ENCODE measurements around the gene PILRA. TPM values are rescaled to one million over a fixed set of nuclear protein-coding genes. Genes with fewer than 3 reads are reported as not detected.
"Not testable (repeated sequence)": the region's sequence is repeated elsewhere in the genome, so short reads cannot be mapped to it uniquely, and the experiment has no call there.

The PILRA gene
- total RNA-seq, 1 donor from 2014 or later = 4.2 TPM

DNA sequence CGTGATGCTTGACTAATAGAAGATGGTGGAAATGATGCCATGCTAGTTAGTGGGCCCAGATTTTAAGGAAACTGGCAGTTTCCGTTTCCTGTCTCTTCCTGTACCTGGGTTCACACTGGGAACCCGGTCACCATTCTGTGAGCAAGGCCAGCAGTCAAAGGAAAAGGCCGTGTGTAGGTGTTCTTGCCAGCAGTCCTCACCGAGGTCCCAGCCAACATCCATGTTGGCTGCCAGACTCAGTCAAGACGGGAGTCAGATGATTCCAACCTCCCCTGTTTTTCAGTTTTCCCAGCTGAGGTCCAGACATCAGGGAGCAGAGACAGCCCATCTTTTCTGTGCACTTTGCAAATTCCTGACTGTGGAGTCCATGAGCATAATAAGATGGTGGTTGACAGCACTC lies 30.5 kb upstream of the PILRA start:
- Mint-ChIP-seq H3K27me3 (ENCODE audit: unreplicated experiment) (peaks cover 3% of the 10 kb centered on the region), H3K36me3 (ENCODE audit: low read depth, unreplicated experiment) (peaks cover 16% of the 10 kb centered on the region), H3K4me3 (ENCODE audit: unreplicated experiment) (peak overlapping the region; percentile 56), H3K4me1 (ENCODE audit: unreplicated experiment) (no peaks in the 10 kb centered on the region), H3K9me3 (ENCODE audit: unreplicated experiment) (no peaks in the 10 kb centered on the region), H3K27ac (ENCODE audit: unreplicated experiment) (no peak overlapping the region)
- TF ChIP-seq, protein P1, sequence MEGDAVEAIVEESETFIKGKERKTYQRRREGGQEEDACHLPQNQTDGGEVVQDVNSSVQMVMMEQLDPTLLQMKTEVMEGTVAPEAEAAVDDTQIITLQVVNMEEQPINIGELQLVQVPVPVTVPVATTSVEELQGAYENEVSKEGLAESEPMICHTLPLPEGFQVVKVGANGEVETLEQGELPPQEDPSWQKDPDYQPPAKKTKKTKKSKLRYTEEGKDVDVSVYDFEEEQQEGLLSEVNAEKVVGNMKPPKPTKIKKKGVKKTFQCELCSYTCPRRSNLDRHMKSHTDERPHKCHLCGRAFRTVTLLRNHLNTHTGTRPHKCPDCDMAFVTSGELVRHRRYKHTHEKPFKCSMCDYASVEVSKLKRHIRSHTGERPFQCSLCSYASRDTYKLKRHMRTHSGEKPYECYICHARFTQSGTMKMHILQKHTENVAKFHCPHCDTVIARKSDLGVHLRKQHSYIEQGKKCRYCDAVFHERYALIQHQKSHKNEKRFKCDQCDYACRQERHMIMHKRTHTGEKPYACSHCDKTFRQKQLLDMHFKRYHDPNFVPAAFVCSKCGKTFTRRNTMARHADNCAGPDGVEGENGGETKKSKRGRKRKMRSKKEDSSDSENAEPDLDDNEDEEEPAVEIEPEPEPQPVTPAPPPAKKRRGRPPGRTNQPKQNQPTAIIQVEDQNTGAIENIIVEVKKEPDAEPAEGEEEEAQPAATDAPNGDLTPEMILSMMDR (IDR thresholded peaks at IDR 0.05; ENCODE audit: unreplicated experiment) = no peak
- DNase-seq (ENCODE audit: low spot score) = no peak

DNA sequence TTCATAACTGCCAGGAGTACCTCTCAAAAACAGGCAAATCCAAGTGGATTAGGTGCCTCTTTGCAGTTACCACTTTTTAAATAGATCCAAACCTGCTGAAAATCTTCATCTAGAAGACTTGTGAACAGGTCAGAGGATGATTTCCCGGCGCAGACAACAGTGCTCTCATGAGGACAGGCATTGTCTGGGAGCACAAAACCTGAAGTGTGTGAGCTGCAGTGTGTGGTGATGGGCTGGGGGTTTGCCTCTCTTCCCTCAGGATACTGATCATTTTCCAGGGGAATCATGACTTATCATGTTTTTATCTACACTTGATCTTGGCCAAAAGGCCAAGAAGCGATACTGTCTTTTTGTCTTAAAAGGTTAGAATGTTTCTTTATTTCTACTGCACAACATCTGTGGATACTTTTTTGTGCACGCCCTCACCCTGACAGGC lies 29.1 kb upstream of the PILRA start:
- not testable (repeated sequence) for DNase-seq (ENCODE audit: low spot score); H3K9me3 Mint-ChIP-seq (ENCODE audit: unreplicated experiment); H3K27me3 Mint-ChIP-seq (ENCODE audit: unreplicated experiment); H3K4me3 Mint-ChIP-seq (ENCODE audit: unreplicated experiment); H3K4me1 Mint-ChIP-seq (ENCODE audit: unreplicated experiment); H3K27ac Mint-ChIP-seq (ENCODE audit: unreplicated experiment)
- peaks cover 22% of the 10 kb centered on the region for H3K36me3 Mint-ChIP-seq (ENCODE audit: low read depth, unreplicated experiment)

DNA sequence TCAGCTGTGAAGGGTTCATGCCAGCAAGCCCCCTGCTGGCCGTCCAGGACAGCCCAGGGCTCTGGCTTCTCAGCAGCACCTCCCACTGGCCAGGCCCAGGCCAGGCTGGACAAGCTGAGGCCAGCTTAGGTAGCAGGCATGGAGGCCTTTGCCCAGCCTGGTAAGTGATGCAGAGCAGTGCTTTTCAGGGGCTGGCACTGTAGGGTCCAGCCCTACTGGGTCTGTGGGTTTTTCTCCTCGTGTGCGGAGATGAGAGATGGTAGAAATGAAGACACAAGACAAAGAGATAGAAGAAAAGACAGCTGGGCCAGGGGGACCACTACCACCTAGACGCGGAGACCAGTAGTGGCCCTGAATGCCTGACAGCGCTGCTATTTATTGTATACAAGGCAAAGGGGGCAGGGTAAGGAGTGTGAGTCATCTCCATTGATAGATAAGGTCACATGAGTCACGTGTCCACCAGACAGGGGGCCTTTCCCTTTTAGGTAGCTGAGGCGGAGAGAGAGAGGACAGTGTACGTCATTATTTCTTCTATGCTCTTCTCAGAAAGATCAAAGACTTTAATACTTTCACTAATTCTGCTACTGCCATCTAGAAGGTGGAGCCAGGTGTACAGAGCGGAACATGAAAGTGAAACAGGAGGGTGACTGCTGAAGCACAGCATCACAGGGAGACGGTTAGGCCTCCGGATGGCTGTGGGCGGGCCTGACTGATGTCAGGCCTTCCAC lies 28.6 kb upstream of the PILRA start:
- TF ChIP-seq, protein P1 (IDR thresholded peaks at IDR 0.05; ENCODE audit: unreplicated experiment) = peak; percentile 50
- H3K4me3 Mint-ChIP-seq (ENCODE audit: unreplicated experiment); H3K9me3 Mint-ChIP-seq (ENCODE audit: unreplicated experiment); H3K27ac Mint-ChIP-seq (ENCODE audit: unreplicated experiment); H3K4me1 Mint-ChIP-seq (ENCODE audit: unreplicated experiment); H3K27me3 Mint-ChIP-seq (ENCODE audit: unreplicated experiment): not testable (repeated sequence)
- peak; percentile 60 for DNase-seq (ENCODE audit: low spot score)
- peaks cover 26% of the 10 kb centered on the region for H3K36me3 Mint-ChIP-seq (ENCODE audit: low read depth, unreplicated experiment)

DNA sequence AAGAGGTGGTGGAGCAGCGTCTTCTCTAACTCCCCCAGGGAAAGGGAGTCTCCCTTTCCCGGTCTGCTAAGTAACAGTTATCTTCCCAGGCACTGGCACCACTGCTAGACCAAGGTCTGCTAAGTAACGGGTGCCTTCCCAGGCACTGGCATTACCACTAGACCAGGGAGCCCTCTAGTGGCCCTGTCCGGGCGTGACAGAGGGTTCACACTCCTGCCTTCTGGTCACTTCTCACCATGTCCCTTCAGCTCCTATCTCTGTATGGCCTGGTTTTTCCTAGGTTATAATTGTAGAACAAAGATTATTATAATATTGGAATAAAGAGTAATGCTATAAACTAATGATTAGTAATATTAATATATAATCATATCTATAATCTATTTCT lies 28.0 kb upstream of the PILRA start:
- H3K36me3 Mint-ChIP-seq (ENCODE audit: low read depth, unreplicated experiment) = peaks cover 26% of the 10 kb centered on the region
- TF ChIP-seq, protein P1 (IDR thresholded peaks at IDR 0.05; ENCODE audit: unreplicated experiment) = peak; percentile 28
- not testable (repeated sequence) for H3K27ac Mint-ChIP-seq (ENCODE audit: unreplicated experiment); H3K4me3 Mint-ChIP-seq (ENCODE audit: unreplicated experiment); H3K9me3 Mint-ChIP-seq (ENCODE audit: unreplicated experiment); H3K4me1 Mint-ChIP-seq (ENCODE audit: unreplicated experiment); H3K27me3 Mint-ChIP-seq (ENCODE audit: unreplicated experiment)
- DNase-seq (ENCODE audit: low spot score) = peak; percentile 83

DNA sequence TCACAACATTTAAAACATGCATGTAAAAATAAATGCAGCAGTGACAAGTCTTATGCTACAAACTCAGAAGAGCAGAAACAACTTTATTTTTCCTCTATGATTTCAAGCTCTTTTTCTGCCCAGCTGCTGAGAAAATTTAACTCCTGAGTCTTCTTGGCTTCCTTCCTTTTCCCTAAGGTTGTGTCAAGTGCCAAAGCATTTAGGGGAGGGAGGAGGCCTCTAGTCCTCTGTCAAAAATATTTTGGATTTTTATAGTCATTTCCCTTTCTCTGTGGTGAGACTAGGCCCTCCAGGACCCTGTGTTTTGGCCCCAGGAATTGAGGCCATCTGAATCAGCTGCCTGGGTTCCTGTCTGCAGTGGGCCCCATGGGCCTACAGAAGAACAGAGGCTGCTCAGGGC lies 26.4 kb upstream of the PILRA start:
- H3K4me1 Mint-ChIP-seq (ENCODE audit: unreplicated experiment) = peaks cover 6% of the 10 kb centered on the region
- no peak for DNase-seq (ENCODE audit: low spot score)
- no peak overlapping the region for H3K27ac Mint-ChIP-seq (ENCODE audit: unreplicated experiment)
- H3K4me3 Mint-ChIP-seq (ENCODE audit: unreplicated experiment) = no peak overlapping the region
- no peaks in the 10 kb centered on the region for H3K9me3 Mint-ChIP-seq (ENCODE audit: unreplicated experiment)
- H3K27me3 Mint-ChIP-seq (ENCODE audit: unreplicated experiment) = peaks cover 4% of the 10 kb centered on the region
- TF ChIP-seq, protein P1 (IDR thresholded peaks at IDR 0.05; ENCODE audit: unreplicated experiment) = no peak
- peaks cover 35% of the 10 kb centered on the region for H3K36me3 Mint-ChIP-seq (ENCODE audit: low read depth, unreplicated experiment)

All from endothelial cell (in vitro differentiated cells).